ENCODE measurements around the gene ZSCAN5A.

The ZSCAN5A gene

DNA sequence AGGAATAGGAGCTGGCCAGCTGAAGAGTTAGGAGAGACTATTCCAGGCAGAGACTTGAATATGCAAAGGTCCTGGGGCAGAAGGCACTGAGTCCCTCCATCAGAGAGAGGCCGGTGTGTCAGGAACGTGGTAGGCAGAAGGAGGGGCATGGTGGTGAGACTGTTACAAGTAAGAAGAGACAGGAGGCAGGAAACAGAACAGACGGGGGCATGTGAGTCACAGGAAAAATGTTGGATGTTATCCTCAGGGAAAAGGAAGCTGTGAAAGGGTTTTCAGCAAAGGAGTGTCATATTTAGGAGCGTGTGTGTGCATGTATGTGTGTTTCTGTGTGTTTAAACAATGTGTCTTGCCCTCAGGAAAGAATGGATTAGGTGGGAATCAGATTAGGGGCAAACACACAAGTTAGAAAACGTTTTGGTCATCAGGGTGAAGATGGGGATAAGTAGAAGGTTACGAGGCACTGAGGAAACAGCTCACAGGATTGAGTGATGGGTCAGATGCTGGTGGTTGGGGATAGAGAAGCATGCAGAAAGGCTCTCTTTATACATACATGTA lies 41.0 kb downstream of the ZSCAN5A start:
- Histone ChIP-seq H4K8ac (ENCODE audit: low read depth, low read length) (no peak overlapping the region), H3K18ac (ENCODE audit: low read length) (no peak overlapping the region), H3K4me1 (ENCODE audit: control insufficient read depth in 2 of 2, insufficient read depth in 1 of 2, low read depth in 1 of 2, low read length in 2 of 2) (no peaks in the 10 kb centered on the region), H3K9ac (ENCODE audit: low read depth, low read length, poor library complexity) (no peak overlapping the region), H2AK5ac (ENCODE audit: low read depth, low read length) (no peak overlapping the region), H3K14ac (ENCODE audit: low read length) (no peak overlapping the region), H2BK5ac (ENCODE audit: low read length) (no peak overlapping the region), H3K27ac (replicated peaks; ENCODE audit: low read length) (no peak overlapping the region), H2BK15ac (ENCODE audit: low read length) (no peak overlapping the region), H3K4me3 (ENCODE audit: low read length in 2 of 2) (no peak overlapping the region), H3K23ac (ENCODE audit: low read depth, low read length, poor library complexity) (no peak overlapping the region), H3K27me3 (ENCODE audit: control insufficient read depth in 3 of 3, insufficient read depth in 3 of 3, low read depth in 1 of 3, low read length in 3 of 3) (no peaks in the 10 kb centered on the region), H3K36me3 (replicated peaks in 1 of 2; ENCODE audit: control insufficient read depth in 2 of 2, insufficient read depth in 2 of 2, low read length in 2 of 2) (no peaks in the 10 kb centered on the region), H3K9me3 (replicated peaks in 1 of 2; ENCODE audit: control insufficient read depth in 2 of 2, insufficient read depth in 1 of 2, low read depth in 1 of 2, low read length in 2 of 2) (peaks cover 5 to 6% of the 10 kb centered on the region in 2 donors), H4K91ac (ENCODE audit: low read depth, low read length, poor library complexity) (no peak overlapping the region), H2BK120ac (ENCODE audit: low read depth, low read length) (no peak overlapping the region), H2AFZ (ENCODE audit: low read length) (no peak overlapping the region), H3K79me1 (ENCODE audit: low read depth, low read length) (no peaks in the 10 kb centered on the region), H3K4me2 (ENCODE audit: insufficient read depth, low read length, poor library complexity, severe bottlenecking) (no peak overlapping the region), H2BK12ac (ENCODE audit: low read length) (no peak overlapping the region), H3K4ac (ENCODE audit: low read length) (no peak overlapping the region)
- no peak for DNase-seq (ENCODE audit: low spot score)
- WGBS, 2 donors (ENCODE audit: extremely low coverage in 2 of 2, insufficient read length in 2 of 2, insufficient replicate concordance in 1 of 2) = no CpG with 5 or more reads among the region's 6 CpGs

DNA sequence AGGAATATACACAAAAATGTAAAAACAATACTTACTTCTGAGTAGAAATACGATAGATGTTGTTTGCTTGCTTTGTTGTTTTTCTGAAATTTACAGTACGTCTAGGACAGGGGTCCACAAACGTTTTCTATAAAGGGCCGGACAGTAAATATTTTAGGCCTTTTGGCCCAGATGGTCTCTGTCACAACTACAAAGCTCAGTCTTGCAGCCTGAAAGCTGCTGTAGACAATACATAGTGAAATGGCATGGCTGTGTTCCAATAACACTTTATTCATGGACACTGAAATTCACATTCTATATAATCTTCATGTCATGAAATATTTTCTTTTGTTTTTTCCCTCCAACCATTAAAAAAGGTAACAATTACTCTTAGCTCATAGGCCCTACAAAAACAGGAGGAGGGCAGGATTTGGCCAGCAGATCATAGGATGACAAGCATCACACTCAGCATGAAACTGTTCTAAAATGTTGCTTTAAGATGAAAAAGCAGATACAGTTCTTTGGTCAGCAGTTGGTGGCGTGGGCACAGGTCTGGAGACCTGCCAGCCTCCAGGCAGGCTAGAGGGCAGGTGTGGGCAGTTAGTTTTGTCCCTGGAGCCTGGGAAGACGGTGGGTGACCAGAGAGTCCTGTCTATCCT lies 42.4 kb downstream of the ZSCAN5A start, which contains the start of gene EDDM13:
EDDM13 (plus strand) TSS at position 588 of the 638 bp plus-strand sequence. CDS start 87 bp downstream, outside the sequence.
- H3K36me3 ChIP-seq (replicated peaks in 1 of 2; ENCODE audit: control insufficient read depth in 2 of 2, insufficient read depth in 2 of 2, low read length in 2 of 2) = no peaks in the 10 kb centered on the region

DNA sequence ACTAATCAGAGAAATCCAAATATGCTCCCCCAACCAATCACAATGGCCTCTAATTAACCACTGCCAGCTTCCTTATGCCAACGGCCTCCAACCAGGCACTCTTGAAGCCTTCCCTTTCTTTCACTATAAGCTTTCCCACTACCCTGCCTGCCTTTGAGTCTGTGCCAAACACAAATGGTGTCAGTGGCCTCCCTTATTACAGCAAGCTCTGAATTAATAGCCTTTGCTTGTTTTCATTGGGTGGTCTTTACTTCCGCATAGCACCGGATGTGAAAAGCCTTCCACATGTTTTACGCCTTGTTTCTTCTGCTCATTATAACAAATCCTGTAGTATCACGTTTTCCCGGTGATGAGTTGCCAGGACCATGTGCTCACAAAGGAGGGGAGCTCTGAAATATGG lies 43.5 kb downstream of the ZSCAN5A start:
- Histone ChIP-seq H3K9me3 (replicated peaks in 1 of 2; ENCODE audit: control insufficient read depth in 2 of 2, insufficient read depth in 1 of 2, low read depth in 1 of 2, low read length in 2 of 2) (no peaks in the 10 kb centered on the region), H2BK12ac (ENCODE audit: low read length) (no peak overlapping the region), H2BK15ac (ENCODE audit: low read length) (no peak overlapping the region), H3K4me3 (ENCODE audit: low read length in 2 of 2) (no peak overlapping the region), H4K8ac (ENCODE audit: low read depth, low read length) (no peak overlapping the region), H3K79me1 (ENCODE audit: low read depth, low read length) (no peaks in the 10 kb centered on the region), H3K23ac (ENCODE audit: low read depth, low read length, poor library complexity) (no peak overlapping the region), H3K4me1 (ENCODE audit: control insufficient read depth in 2 of 2, insufficient read depth in 1 of 2, low read depth in 1 of 2, low read length in 2 of 2) (no peaks in the 10 kb centered on the region), H3K14ac (ENCODE audit: low read length) (no peak overlapping the region), H3K9ac (ENCODE audit: low read depth, low read length, poor library complexity) (no peak overlapping the region), H2AFZ (ENCODE audit: low read length) (no peak overlapping the region), H3K27me3 (ENCODE audit: control insufficient read depth in 3 of 3, insufficient read depth in 3 of 3, low read depth in 1 of 3, low read length in 3 of 3) (no peaks in the 10 kb centered on the region), H2AK5ac (ENCODE audit: low read depth, low read length) (no peak overlapping the region), H2BK120ac (ENCODE audit: low read depth, low read length) (no peak overlapping the region), H3K4me2 (ENCODE audit: insufficient read depth, low read length, poor library complexity, severe bottlenecking) (no peak overlapping the region), H3K4ac (ENCODE audit: low read length) (no peak overlapping the region), H2BK5ac (ENCODE audit: low read length) (no peak overlapping the region), H4K91ac (ENCODE audit: low read depth, low read length, poor library complexity) (no peak overlapping the region), H3K18ac (ENCODE audit: low read length) (no peak overlapping the region), H3K27ac (replicated peaks; ENCODE audit: low read length) (no peak overlapping the region), H3K36me3 (replicated peaks in 1 of 2; ENCODE audit: control insufficient read depth in 2 of 2, insufficient read depth in 2 of 2, low read length in 2 of 2) (no peaks in the 10 kb centered on the region)
- DNase-seq (ENCODE audit: low spot score) = no peak
- WGBS, 2 donors (ENCODE audit: extremely low coverage in 2 of 2, insufficient read length in 2 of 2, insufficient replicate concordance in 1 of 2) = no CpG with 5 or more reads among the region's 6 CpGs

More for the DNA sequence above, 42.4 kb downstream of the ZSCAN5A start, which contains the start of gene EDDM13:
- Histone ChIP-seq H3K27me3 (ENCODE audit: control insufficient read depth in 3 of 3, insufficient read depth in 3 of 3, low read depth in 1 of 3, low read length in 3 of 3) (no peaks in the 10 kb centered on the region), H3K18ac (ENCODE audit: low read length) (no peak within 1 kb of the TSS), H3K14ac (ENCODE audit: low read length) (no peak within 1 kb of the TSS), H4K91ac (ENCODE audit: low read depth, low read length, poor library complexity) (no peak within 1 kb of the TSS), H3K27ac (replicated peaks; ENCODE audit: low read length) (no peak within 1 kb of the TSS), H2AK5ac (ENCODE audit: low read depth, low read length) (no peak within 1 kb of the TSS), H3K23ac (ENCODE audit: low read depth, low read length, poor library complexity) (no peak within 1 kb of the TSS), H2AFZ (ENCODE audit: low read length) (no peak within 1 kb of the TSS), H3K9me3 (replicated peaks in 1 of 2; ENCODE audit: control insufficient read depth in 2 of 2, insufficient read depth in 1 of 2, low read depth in 1 of 2, low read length in 2 of 2) (peaks cover 3 to 5% of the 10 kb centered on the region in 2 donors), H3K79me1 (ENCODE audit: low read depth, low read length) (no peaks in the 10 kb centered on the region), H2BK120ac (ENCODE audit: low read depth, low read length) (no peak within 1 kb of the TSS), H2BK5ac (ENCODE audit: low read length) (no peak within 1 kb of the TSS), H2BK15ac (ENCODE audit: low read length) (no peak within 1 kb of the TSS), H3K4me1 (ENCODE audit: control insufficient read depth in 2 of 2, insufficient read depth in 1 of 2, low read depth in 1 of 2, low read length in 2 of 2) (no peaks in the 10 kb centered on the region), H3K9ac (ENCODE audit: low read depth, low read length, poor library complexity) (no peak within 1 kb of the TSS), H3K4me2 (ENCODE audit: insufficient read depth, low read length, poor library complexity, severe bottlenecking) (no peak within 1 kb of the TSS), H3K4me3 (ENCODE audit: low read length in 2 of 2) (no peak within 1 kb of the TSS), H2BK12ac (ENCODE audit: low read length) (no peak within 1 kb of the TSS), H4K8ac (ENCODE audit: low read depth, low read length) (no peak within 1 kb of the TSS), H3K4ac (ENCODE audit: low read length) (no peak within 1 kb of the TSS)
- WGBS, 2 donors (ENCODE audit: extremely low coverage in 2 of 2, insufficient read length in 2 of 2, insufficient replicate concordance in 1 of 2) = no CpG with 5 or more reads among the region's 6 CpGs
- no peak for DNase-seq (ENCODE audit: low spot score)

DNA sequence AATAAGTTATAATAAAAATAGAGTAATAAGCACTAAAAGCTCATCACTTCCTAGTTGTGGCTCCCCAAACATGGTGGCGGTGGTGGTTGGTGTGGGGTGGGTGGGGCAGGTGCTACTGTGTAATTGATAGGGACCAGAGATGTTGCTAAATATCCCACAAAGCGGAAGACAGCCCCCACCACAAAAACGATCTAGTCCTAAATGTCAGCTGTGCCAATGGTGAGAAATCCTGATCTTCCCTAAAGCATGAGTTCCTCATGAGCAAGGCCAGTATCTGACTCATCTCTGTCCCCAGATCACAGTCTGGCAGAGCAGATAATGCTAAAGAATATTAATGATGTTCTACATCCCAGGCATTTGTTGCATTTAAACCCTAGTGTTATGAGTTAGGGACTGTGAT lies 44.0 kb downstream of the ZSCAN5A start:
- Histone ChIP-seq H2BK12ac (ENCODE audit: low read length) (no peak overlapping the region), H3K23ac (ENCODE audit: low read depth, low read length, poor library complexity) (no peak overlapping the region), H3K18ac (ENCODE audit: low read length) (no peak overlapping the region), H2AFZ (ENCODE audit: low read length) (no peak overlapping the region), H3K79me1 (ENCODE audit: low read depth, low read length) (no peaks in the 10 kb centered on the region), H3K4me3 (ENCODE audit: low read length in 2 of 2) (no peak overlapping the region), H3K9ac (ENCODE audit: low read depth, low read length, poor library complexity) (no peak overlapping the region), H3K27ac (replicated peaks; ENCODE audit: low read length) (no peak overlapping the region), H2BK15ac (ENCODE audit: low read length) (no peak overlapping the region), H3K27me3 (ENCODE audit: control insufficient read depth in 3 of 3, insufficient read depth in 3 of 3, low read depth in 1 of 3, low read length in 3 of 3) (no peaks in the 10 kb centered on the region), H3K4me2 (ENCODE audit: insufficient read depth, low read length, poor library complexity, severe bottlenecking) (no peak overlapping the region), H2AK5ac (ENCODE audit: low read depth, low read length) (no peak overlapping the region), H3K9me3 (replicated peaks in 1 of 2; ENCODE audit: control insufficient read depth in 2 of 2, insufficient read depth in 1 of 2, low read depth in 1 of 2, low read length in 2 of 2) (no peaks in the 10 kb centered on the region), H4K8ac (ENCODE audit: low read depth, low read length) (no peak overlapping the region), H2BK5ac (ENCODE audit: low read length) (no peak overlapping the region), H3K14ac (ENCODE audit: low read length) (no peak overlapping the region), H4K91ac (ENCODE audit: low read depth, low read length, poor library complexity) (no peak overlapping the region), H3K4me1 (ENCODE audit: control insufficient read depth in 2 of 2, insufficient read depth in 1 of 2, low read depth in 1 of 2, low read length in 2 of 2) (no peaks in the 10 kb centered on the region), H2BK120ac (ENCODE audit: low read depth, low read length) (no peak overlapping the region), H3K4ac (ENCODE audit: low read length) (no peak overlapping the region), H3K36me3 (replicated peaks in 1 of 2; ENCODE audit: control insufficient read depth in 2 of 2, insufficient read depth in 2 of 2, low read length in 2 of 2) (no peaks in the 10 kb centered on the region)
- DNase-seq (ENCODE audit: low spot score) = no peak
- WGBS, 2 donors (ENCODE audit: extremely low coverage in 2 of 2, insufficient read length in 2 of 2, insufficient replicate concordance in 1 of 2) = no CpG with 5 or more reads among the region's 3 CpGs

Data from neuronal stem cell (in vitro differentiated cells).